ENCODE data around the gene STOX2.

GRCh38 chr4:183860119-183860518 is 45.0 kb upstream of the STOX2 start:
- TF ChIP-seq SP1 (IDR thresholded peaks at IDR 0.05; ENCODE audit: low read depth, low read length) (no peak), CTCF (IDR thresholded peaks at IDR 0.05 in 2 of 3, conservative IDR thresholded peaks at IDR 0.05 in 1 of 3; ENCODE audit: control insufficient read depth in 2 of 3, extremely low read depth in 1 of 3, insufficient read depth in 1 of 3, low read depth in 3 of 3, low read length in 3 of 3) (no peak), ZBTB11 (CRISPR knock-in tag; IDR thresholded peaks at IDR 0.05) (no peak), STAT3 (IDR thresholded peaks at IDR 0.05; ENCODE audit: low read depth, low read length) (no peak), POLR2A (IDR thresholded peaks at IDR 0.05; ENCODE audit: low read depth, low read length) (no peak), SPI1 (IDR thresholded peaks at IDR 0.05; ENCODE audit: borderline replicate concordance, insufficient read depth, low read depth, low read length) (no peak), MYC (IDR thresholded peaks at IDR 0.05; ENCODE audit: insufficient read depth, insufficient read length, insufficient replicate concordance, low read length, severe bottlenecking) (no peak), NBN (IDR thresholded peaks at IDR 0.05) (no peak), BHLHE40 (IDR thresholded peaks at IDR 0.05; ENCODE audit: borderline replicate concordance in 1 of 2, low read depth in 2 of 2, low read length in 1 of 2) (no peak), EP300 (IDR thresholded peaks at IDR 0.05; ENCODE audit: borderline replicate concordance in 1 of 2, control insufficient read depth in 1 of 2, low read depth in 2 of 2, low read length in 2 of 2) (no peak), MTA2 (IDR thresholded peaks at IDR 0.05; ENCODE audit: low read depth) (no peak), ZNF274 (IDR thresholded peaks at IDR 0.05; ENCODE audit: insufficient read depth, insufficient read length) (no peak), RAD21 (IDR thresholded peaks at IDR 0.05; ENCODE audit: insufficient read depth, low read depth, low read length) (no peak), POLR2AphosphoS2 (IDR thresholded peaks at IDR 0.05; ENCODE audit: low read depth, low read length) (no peak)

Measured in GM12878 (cell line).